Stimulated activated CD8-positive, alpha-beta memory T cell treated with anti-CD3 and anti-CD28 coated beads, Interleukin-7, amount 100 ng/mL, for 1 hour (primary cell): ENCODE measurements around the gene SFSWAP.
"Not testable (repeated sequence)": the region's sequence is repeated elsewhere in the genome, so short reads cannot be mapped to it uniquely, and the experiment has no call there.

Experiments
- DNase-seq, 2 donors: peaks; one replicate each; pipeline ENCODE4 v3.0.0-alpha.2; 2020; ENCODE audit warnings: low read depth in 2 of 2

SFSWAP gene

DNA sequence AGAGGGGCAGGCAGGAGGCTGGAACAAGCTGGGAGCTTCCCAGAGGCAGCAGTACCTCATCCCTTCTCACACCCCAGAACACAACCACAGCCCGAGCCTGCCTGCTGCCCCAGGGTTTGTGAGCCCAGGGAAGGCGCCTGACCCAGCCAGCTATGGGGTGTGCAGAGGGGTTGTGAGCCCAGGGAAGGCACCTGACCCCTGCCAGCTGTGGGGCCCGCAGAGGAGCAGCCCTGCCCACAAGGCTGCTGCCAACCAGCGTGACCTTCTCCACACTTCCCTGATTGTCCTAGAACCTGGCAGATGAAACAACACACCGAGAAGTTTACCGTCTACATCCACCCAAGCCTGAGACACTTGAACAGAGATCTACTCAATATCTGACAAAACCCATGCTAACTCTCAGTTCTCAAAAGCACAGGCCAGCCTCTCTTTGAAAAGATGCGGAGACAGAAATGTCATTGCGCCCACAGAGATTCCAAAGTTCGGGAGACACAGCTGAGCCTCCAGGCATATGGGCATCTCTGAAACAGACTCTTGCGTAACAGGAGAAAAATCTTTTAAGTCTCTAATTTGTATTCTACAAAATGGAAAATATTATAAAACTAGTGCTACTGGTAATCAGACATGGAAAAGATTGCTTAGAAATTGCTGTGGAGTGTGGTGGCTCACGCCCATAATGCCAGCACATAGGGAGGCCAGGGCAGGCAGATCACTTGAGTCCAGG, 47.3 kb downstream of the SFSWAP start:
- DNase-seq: no peak

- DNase-seq: no peak
These were observed 48.3 kb downstream of the SFSWAP start for GRCh38 chr12:131759176-131759575.

DNA sequence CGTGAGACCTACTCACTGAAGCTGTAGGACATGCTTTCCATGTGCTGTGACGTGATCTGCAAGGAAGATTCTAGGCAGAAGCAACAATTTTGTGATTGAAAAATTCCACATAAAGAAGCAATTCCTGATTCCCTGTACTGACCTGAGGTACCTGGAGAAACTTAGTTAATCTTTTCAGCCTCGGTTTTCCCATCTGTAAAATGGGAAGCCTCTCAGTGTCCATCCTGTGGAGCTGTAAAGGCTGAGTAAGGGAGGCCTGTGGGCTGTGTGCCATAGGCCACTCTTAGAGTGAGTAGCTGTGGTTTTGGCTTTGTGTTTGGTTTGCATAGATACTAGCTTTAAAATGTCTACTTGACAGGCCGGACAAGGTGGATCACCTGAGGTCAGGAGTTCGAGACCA, 50.7 kb downstream of the SFSWAP start:
- DNase-seq: no peak

DNA sequence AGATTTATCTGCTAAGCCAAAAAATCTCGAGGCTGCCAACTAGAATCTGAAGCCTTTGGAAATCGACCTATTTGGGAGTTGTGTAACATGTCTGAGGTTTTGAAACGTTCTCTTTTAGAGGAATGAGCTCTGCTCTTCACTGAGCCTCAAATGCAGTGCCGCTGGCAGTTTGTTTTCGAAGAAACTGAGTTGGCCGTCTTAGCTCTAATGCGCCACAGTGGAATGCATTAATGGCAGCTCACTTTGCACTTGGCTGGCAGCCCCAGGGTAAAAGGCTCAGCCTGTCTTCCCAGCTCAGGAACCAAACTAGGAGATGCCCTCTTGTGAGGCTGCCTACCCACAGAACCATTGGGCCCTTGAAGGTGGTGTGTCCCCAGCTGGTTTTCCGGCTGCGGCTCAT, 53.8 kb downstream of the SFSWAP start:
- no peak for DNase-seq

DNA sequence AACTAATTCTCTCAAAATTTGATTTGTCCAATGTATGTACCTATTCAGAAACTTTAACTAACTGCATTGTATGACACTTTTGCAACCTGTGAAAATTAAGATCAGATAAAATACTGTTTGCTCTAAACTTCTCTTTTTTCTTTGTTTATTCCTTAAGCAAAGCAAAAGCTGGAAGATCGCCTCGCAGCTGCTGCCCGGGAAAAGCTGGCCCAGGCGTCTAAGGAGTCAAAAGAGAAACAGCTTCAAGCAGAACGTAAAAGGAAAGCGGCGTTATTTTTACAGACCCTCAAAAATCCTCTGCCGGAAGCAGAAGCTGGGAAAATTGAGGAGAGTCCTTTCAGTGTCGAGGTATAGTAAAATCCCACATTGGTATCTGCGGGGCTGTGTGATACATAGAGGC, 55.1 kb downstream of the SFSWAP start:
- DNase-seq: no peak

- no peak for DNase-seq
These were observed 55.7 kb downstream of the SFSWAP start for GRCh38 chr12:131766382-131767107.

- no peak for DNase-seq
These were observed 59.2 kb downstream of the SFSWAP start for GRCh38 chr12:131770120-131770519.

- no peak for DNase-seq
These were observed 61.1 kb downstream of the SFSWAP start for GRCh38 chr12:131771965-131772364.

GRCh38 chr12:131773582-131774221, 62.8 kb downstream of the SFSWAP start:
- no peak for DNase-seq

DNA sequence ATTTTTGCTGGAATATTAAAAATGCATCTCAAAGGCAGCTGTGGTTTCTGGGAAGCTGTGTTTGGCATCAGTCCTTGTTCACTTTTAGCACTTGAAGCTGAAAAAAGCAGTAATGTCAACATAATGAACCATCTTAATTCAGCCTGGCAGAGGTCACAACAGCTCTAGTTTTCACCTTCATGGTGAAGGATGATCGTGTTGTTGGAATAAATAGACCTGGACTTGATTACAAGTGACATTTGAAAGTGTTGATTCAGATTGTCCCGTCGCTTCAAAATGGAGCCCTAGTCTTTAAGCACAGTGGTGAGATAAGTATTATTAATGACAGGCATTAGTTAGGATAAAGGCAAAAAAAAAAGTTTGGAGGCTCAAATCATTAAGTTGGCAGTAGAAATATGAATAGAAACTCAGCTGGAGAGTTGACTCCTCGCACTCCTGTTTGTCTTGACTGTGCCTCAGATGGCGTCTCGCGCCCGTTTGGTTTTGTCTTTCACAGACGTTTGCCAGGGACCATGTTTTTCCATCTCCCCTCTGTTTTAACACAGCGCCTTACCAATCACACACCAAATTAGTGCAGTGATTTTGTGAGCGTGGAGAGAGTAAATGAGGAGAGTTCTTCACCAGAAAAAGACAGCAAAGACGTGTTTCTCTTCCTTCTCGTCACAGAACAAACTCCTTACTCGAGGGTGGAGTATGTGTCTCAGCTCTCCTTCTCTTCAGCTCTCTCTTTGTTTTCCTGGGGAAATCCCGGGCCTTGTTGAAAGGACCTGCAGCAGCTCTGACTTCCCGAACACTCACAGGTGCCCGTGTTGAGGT, 63.9 kb downstream of the SFSWAP start:
- no peak for DNase-seq

- no peak for DNase-seq
These were observed 64.7 kb downstream of the SFSWAP start for GRCh38 chr12:131775392-131776236.

DNA sequence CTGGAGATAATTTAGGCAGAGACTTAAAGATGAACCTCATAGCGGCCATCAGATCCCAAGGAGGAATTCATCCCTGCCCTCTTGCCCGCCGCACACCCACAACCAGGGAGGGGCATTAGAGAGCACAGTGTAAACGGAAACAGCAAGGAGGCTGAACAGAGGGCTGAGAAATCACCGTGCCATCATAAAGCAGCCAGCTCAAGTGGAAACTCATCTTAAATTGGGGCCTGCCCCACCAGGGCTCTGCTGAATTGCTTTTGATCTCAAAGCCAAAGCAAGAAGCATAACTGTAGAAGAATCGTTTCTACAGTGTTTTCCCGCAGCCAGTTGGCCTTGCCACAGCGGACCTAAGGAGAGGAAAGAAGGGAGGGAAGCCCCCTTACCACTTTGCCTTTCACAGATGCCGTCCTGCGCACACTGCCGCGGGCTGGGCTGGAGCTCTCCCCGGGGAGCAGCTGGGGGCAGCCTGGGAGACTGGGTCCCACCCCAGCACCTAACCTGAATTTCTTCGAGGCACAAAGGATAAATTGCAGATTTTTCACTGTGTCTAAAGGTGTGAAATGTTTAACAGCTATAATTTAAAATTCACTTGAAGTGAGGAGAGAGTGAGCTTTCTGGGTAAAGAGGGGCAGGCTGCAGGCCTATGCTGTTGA, 65.5 kb downstream of the SFSWAP start:
- DNase-seq: no peak

- DNase-seq: not testable (repeated sequence)
These were observed 66.4 kb downstream of the SFSWAP start for GRCh38 chr12:131777269-131777668.

DNA sequence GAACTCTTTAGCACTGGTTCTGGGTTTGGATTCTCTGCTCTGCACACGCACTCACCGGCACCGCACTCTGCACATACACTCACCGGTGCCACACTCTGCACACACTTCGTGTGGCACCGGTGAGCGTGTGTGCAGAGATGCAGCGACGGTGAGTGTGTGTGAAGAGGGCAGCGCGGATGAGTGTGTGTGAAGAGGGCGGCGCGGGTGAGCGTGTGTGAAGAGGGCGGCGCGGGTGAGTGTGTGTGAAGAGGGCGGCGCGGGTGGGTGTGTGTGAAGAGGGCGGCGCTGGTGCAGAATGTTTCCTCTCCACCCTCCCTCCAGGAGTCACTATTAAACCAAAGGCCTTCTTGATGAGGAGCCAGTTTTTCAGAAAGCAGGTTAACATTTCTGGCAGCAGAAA, 68.1 kb downstream of the SFSWAP start:
- DNase-seq: no peak

DNA sequence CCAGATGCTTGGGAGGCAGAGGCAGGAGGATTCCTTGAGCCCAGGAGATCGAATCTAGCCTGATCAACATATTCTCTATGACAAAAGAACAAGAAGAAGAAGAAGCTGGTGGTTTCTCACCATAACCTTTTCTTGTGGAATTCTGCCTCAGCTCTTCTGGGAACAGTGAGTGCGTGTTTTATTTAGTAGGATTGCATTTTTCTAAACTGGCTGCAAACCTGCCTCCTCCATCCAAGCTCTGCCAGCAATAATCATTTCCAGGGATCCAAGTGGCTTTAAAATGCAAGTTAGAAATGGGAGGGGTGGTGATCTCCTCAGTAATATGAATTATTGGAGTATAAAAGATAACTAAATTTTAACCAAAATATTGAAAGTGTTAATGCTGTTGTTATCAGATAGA, 71.2 kb downstream of the SFSWAP start:
- no peak for DNase-seq

GRCh38 chr12:131783915-131784541, 73.1 kb downstream of the SFSWAP start:
- no peak for DNase-seq

DNA sequence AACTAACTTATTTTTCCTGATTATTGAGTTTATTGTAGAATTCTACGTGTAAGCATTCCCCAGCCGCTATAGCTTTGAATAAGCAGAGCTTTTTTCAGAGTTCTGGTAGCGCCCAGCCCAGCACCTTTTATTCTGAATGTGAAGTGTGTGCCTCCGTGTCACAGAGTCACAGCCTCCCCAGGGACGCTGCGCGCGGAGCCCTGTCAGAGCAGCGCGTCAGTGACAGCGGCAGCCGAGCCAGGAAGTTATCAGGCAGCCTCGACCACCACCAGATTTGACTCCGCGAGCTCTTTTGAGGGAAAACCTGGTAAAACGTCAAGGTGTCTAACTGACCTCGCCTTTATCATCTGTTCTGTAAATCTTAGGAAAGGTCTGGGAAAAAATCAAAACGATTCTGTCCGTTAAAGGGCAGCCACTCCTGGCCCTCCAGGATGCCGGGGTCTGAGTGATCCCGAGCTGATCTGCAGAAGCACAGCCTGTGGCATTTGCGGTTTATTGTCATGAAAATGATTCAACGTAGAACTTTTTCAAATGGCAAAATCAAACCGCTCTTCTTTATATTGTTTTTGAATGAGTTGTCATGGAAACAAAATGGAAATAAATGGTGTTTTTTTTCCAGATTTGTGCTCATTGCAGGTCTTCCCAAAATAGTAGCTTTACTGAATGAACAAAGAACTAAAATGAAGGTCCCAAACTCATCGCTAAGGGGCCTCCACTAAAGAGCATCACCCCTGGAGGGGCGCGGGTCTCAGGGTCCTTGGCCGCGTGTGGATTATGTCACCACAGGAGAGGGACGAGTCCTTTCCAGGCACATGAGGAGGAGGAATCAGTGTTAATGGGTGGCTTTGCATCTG, 74.2 kb downstream of the SFSWAP start:
- DNase-seq: no peak

DNA sequence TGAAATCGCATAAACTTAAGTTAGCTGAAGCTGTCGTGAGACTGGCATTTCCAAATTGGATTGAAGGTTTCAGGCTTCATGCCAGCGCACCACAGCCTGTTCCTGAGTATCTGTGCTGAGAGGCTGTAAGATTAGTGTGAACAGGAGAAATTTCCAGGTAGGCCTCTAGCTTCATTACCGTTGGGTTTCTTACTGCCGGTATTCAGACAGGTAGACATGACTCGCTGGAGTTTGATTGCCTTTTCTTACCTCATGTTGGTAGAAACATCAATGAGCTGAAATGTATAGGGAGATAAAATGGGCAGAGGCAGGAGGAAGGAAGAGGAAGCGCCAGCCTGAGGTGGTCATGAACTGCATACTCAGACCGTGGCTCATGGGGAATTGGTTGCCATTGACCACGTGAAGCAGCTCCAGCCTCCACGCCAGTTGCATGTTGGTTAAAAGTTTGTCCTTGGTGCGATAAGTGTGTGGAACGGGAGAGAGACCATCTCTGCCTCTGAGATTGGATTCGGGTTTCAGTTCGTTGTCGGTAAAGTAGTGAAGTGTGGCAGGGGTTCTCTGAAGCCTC, 75.0 kb downstream of the SFSWAP start:
- DNase-seq: no peak

DNA sequence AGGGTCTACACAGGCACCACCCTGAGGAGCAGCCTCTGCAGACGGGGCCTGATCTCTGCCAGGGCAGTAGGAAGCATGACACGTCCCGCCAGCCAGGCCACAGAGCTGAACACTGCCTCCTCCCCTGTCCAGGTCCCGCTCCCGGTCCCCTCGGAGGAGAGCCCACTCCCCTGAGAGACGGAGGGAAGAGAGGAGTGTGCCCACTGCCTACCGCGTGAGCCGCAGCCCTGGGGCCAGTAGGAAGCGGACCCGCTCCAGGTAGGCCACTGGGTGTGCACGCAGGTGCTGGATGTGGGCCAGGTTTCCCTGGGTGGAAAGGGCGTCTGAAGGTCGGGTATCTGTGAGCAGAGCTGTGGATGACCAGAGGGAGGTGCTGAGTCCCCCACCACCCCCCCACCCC, 75.4 kb downstream of the SFSWAP start:
- no peak for DNase-seq
